Measurements from ENCODE around the gene SHB.

SHB gene

GRCh38 chr9:38027714-38028113 is 41.3 kb downstream of the SHB start:
- peak overlapping the region; percentile 98 for H3K27ac ChIP-seq
- TF ChIP-seq CTCF (IDR thresholded peaks at IDR 0.05; ENCODE audit: low read depth, low read length, missing control alignments): no peak
- in situ Hi-C loops (cut with HindIII; ENCODE audit: low pct_ligation_motif_present, low sequenced_read_pairs): no loop called here

GRCh38 chr9:38026840-38027527 is 42.0 kb downstream of the SHB start:
- DNase-seq: peak; percentile 33
- Histone ChIP-seq H3K36me3 (replicated peaks) (peaks cover 6% of the 10 kb centered on the region), H3K27me3 (replicated peaks) (no peaks in the 10 kb centered on the region), H3K27ac (peak overlapping the region; percentile 98), H3K4me3 (ENCODE audit: low read depth, low read length) (no peak overlapping the region)
- TF ChIP-seq CTCF (IDR thresholded peaks at IDR 0.05; ENCODE audit: low read depth, low read length, missing control alignments): no peak
- in situ Hi-C loops (cut with HindIII; ENCODE audit: low pct_ligation_motif_present, low sequenced_read_pairs): no loop called here

More at GRCh38 chr9:38027714-38028113, 41.3 kb downstream of the SHB start:
- peaks cover 4% of the 10 kb centered on the region for H3K36me3 ChIP-seq (replicated peaks)
- no peak for DNase-seq
- no peak overlapping the region for H3K4me3 ChIP-seq (ENCODE audit: low read depth, low read length)
- H3K27me3 ChIP-seq (replicated peaks): no peaks in the 10 kb centered on the region

DNA sequence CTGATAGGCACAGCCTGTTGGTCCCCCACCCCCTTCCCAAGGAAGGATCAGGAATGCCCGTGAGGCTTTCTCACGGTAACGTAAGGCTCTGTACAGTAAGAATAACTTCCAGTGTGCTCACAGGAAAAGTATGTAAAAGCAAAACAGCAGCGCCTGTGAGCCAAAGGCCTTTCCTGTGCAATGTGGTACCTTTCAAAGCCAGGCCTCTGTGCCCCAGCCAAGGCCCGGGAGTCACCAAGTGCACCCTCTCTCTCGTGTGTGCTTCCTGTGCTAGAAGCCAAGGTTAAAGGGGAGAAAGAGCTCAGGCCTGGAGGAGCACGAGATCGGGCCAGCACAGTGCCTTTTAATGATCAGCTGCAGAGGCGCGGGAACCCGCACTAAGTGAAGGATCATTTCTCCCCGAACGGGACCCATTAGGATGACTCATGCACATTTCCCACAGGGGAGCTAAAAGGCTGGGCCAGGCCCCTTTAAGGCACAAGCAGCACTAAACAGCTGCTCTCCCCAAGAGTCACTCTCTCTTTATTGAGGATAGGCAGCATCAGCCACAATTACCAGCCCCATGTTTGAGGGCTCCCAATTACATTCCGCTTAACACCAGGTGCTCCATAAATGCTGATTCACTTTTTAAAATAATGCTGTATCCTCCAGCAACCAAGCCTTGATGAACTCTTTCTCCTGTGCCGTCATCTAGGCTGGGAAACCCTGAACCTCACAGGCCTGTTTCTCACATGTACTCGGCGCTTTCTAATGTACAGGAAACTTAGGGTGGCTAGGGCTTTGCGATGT is 42.8 kb downstream of the SHB start:
- H3K27me3 ChIP-seq (replicated peaks): no peaks in the 10 kb centered on the region
- no peak for TF ChIP-seq CTCF (IDR thresholded peaks at IDR 0.05; ENCODE audit: low read depth, low read length, missing control alignments)
- peak overlapping the region; percentile 12 for H3K4me3 ChIP-seq (ENCODE audit: low read depth, low read length)
- peak; percentile 95 for DNase-seq
- in situ Hi-C loops (cut with HindIII; ENCODE audit: low pct_ligation_motif_present, low sequenced_read_pairs): no loop called here
- H3K27ac ChIP-seq: peak overlapping the region; percentile 98
- H3K36me3 ChIP-seq (replicated peaks): peaks cover 6% of the 10 kb centered on the region

DNA sequence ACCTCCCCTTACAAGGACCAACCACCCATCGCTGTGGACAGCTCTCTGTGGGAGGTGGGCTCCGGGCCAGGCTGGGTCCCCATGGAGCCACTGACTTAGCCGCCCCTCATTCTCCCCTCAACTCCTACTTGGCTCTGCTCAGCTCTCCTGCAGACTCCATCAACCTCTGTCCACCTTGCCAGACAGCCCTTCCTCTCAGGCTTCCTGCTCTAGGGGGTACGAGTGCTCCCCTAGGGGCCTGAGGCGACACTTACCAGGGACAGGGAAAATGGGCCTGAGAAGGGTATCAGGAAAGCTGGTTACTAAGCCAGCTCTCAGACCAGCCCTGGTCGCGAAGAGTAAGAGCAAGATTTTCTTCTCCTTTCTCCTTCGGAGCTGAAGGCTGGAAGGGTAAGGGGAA is 43.9 kb downstream of the SHB start:
- in situ Hi-C loops (cut with HindIII; ENCODE audit: low pct_ligation_motif_present, low sequenced_read_pairs): no loop called here
- Histone ChIP-seq H3K36me3 (replicated peaks) (peaks cover 6% of the 10 kb centered on the region), H3K27ac (peak overlapping the region; percentile 98), H3K4me3 (ENCODE audit: low read depth, low read length) (no peak overlapping the region), H3K27me3 (replicated peaks) (no peaks in the 10 kb centered on the region)
- TF ChIP-seq CTCF (IDR thresholded peaks at IDR 0.05; ENCODE audit: low read depth, low read length, missing control alignments): peak; percentile 43
- no peak for DNase-seq

GRCh38 chr9:38024036-38024681 is 44.9 kb downstream of the SHB start:
- DNase-seq: peak; percentile 63
- in situ Hi-C loops (cut with HindIII; ENCODE audit: low pct_ligation_motif_present, low sequenced_read_pairs): no loop called here

More at GRCh38 chr9:38024036-38024681, 44.9 kb downstream of the SHB start:
- TF ChIP-seq CTCF (IDR thresholded peaks at IDR 0.05; ENCODE audit: low read depth, low read length, missing control alignments): no peak
- Histone ChIP-seq H3K4me3 (ENCODE audit: low read depth, low read length) (no peak overlapping the region), H3K27me3 (replicated peaks) (no peaks in the 10 kb centered on the region), H3K36me3 (replicated peaks) (peaks cover 6% of the 10 kb centered on the region), H3K27ac (peak overlapping the region; percentile 98)
